ENCODE results near the gene CCL27. TPM values are rescaled to one million over a fixed set of nuclear protein-coding genes. Genes with fewer than 3 reads are reported as not detected.
"Not testable (repeated sequence)": the region's sequence is repeated elsewhere in the genome, so short reads cannot be mapped to it uniquely, and the experiment has no call there.

The CCL27 gene
- total RNA-seq, 4 donors from 2014 or later, result 1.7 TPM; not detected in 3

DNA sequence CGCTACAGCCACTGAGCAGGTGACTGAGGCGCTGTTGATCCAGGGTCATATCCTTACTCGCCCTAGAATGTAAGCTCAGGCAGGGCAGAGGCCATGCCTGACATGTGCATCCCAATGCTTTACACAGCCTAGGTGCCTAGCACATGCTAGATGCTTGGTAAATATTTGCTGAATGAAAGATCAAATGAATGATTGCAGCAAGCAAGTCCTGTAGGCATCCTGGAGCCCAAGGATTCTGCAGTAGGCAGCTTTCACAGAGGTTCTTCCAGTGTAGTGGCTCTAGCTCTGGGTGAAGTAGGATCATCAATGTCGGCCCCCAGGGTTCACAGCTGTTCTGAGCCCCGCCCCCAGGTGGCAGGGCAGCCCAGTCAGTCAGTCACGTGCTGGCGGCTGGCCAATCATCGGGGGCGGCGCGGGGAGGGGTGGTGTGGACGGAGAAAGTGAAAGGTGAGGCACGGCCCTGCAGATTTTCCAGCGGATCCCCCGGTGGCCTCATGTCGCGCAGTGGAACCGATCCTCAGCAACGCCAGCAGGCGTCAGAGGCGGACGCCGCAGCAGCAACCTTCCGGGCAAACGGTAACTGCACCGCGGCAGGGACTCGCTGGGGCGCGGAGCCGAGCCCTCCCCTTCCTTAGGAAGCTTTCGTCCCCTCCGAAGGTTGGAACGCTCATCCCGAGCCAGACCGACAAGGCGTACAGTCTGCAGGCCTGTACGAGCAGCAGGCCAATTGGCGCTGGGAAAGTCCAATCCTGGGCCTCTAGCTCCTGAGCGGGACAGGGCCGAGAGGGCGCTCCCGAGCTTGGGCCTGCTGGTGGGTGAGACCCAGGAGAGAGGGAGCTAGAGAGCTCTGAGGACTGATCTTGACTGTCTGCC lies 16.0 kb downstream of the CCL27 start, which contains the start of gene GALT:
GALT (plus strand) TSS at position 465 of the 873 bp plus-strand sequence; CDS start at position 495, 30 bp downstream.
- in situ Hi-C loops (cut with MboI; ENCODE audit: low sequenced_read_pairs in 4 of 4) (loop anchor here in 1 of 4 donors (10.0 kb wide), 1 partner anchor 58 kb away; no protein-coding TSS in a partner anchor), intact Hi-C loops (cut with DNase I; ENCODE audit: low total_unique reads) (loop anchor here (1.0 kb wide), 1 partner anchor 55 kb away; no protein-coding TSS in a partner anchor)
- peak; percentile 85 to 92 for DNase-seq
- Histone ChIP-seq H3K9me3 (no peaks in the 10 kb centered on the region), H3K27ac (peak within 1 kb of the TSS; percentile 88 to 94 (median 90)), H3K4me3 (peak within 1 kb of the TSS; percentile 67 to 85 (median 81)), H3K27me3 (no peaks in the 10 kb centered on the region), H3K4me1 (peaks cover 30% of the 10 kb centered on the region in 2 donors), H3K36me3 (peaks cover 0 to 14% of the 10 kb centered on the region in 2 donors)
- TF ChIP-seq POLR2A (IDR thresholded peaks at IDR 0.05), result peak; percentile 30 to 55
- TF ChIP-seq, protein P1, sequence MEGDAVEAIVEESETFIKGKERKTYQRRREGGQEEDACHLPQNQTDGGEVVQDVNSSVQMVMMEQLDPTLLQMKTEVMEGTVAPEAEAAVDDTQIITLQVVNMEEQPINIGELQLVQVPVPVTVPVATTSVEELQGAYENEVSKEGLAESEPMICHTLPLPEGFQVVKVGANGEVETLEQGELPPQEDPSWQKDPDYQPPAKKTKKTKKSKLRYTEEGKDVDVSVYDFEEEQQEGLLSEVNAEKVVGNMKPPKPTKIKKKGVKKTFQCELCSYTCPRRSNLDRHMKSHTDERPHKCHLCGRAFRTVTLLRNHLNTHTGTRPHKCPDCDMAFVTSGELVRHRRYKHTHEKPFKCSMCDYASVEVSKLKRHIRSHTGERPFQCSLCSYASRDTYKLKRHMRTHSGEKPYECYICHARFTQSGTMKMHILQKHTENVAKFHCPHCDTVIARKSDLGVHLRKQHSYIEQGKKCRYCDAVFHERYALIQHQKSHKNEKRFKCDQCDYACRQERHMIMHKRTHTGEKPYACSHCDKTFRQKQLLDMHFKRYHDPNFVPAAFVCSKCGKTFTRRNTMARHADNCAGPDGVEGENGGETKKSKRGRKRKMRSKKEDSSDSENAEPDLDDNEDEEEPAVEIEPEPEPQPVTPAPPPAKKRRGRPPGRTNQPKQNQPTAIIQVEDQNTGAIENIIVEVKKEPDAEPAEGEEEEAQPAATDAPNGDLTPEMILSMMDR (IDR thresholded peaks at IDR 0.05 in 4 of 5, conservative IDR thresholded peaks at IDR 0.05 in 1 of 5), result peak; percentile 15 to 65 (median 39)
- peak; percentile 76 to 80 for ATAC-seq

DNA sequence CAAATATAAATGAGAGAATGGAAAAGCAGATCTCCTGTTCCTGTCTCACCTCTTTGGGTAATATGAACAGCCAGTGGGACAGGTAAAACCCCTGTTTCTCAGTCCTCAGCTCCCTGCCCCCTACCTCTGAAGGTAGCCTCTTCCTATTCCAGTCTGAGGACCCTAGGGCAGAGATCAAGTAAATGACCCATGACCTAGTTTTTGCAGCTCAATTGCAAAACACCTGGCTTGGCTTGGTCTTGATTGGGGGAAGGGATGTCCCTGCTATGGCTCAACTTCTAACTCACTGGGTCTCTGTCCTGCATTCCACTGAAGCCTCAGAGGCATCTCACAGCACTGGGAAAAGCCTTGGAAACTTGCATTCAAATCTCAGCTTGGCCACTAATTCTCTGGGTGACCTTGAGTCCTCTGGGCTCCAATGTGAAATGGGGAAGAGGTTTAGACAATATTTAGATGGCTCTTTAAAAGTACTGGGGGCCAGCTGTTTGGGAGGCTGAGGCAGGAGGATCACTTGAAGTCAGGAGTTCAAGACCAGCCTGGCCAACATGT lies 17.6 kb downstream of the CCL27 start:
- DNase-seq (no peak), ATAC-seq (no peak)
- H3K27me3 ChIP-seq, result no peaks in the 10 kb centered on the region
- peaks cover 0 to 13% of the 10 kb centered on the region in 2 donors for H3K36me3 ChIP-seq
- TF ChIP-seq, protein P1 (IDR thresholded peaks at IDR 0.05 in 4 of 5, conservative IDR thresholded peaks at IDR 0.05 in 1 of 5), result no peak
- TF ChIP-seq POLR2A (IDR thresholded peaks at IDR 0.05), result no peak
- no peaks in the 10 kb centered on the region for H3K9me3 ChIP-seq
- in situ Hi-C loops (cut with MboI; ENCODE audit: low sequenced_read_pairs in 4 of 4) (loop anchor here in 1 of 4 donors (10.0 kb wide), 1 partner anchor 60 kb away; no protein-coding TSS in a partner anchor), intact Hi-C loops (cut with DNase I; ENCODE audit: low total_unique reads) (no loop called here)
- H3K4me1 ChIP-seq, result peaks cover 22 to 30% of the 10 kb centered on the region in 2 donors
- H3K27ac ChIP-seq, result peak overlapping the region in 1 of 4 donors; percentile 39
- no peak overlapping the region for H3K4me3 ChIP-seq

DNA sequence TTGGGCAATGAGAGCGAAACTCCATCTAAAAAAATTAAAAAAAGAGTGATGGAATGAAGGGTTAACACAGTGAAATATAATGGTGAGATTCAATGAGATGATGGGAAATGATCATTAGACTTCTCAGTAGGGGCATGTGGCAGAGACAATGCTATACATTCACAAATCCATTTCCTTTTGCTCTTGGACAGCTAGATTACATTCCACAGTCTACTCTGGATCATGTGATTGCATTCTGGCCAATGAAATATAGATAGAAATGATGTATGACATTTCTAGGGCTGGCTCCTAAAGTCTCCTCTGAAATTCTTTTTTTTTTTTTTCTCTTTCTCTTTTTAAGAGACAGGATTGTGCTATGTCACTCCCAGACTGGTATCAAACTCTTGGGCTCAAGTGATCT lies 19.8 kb downstream of the CCL27 start:
- H3K36me3 ChIP-seq, result no peaks in the 10 kb centered on the region
- ATAC-seq, result no peak
- no peaks in the 10 kb centered on the region for H3K9me3 ChIP-seq
- H3K27ac ChIP-seq, result no peak overlapping the region
- no peak for DNase-seq
- no peak for TF ChIP-seq POLR2A (IDR thresholded peaks at IDR 0.05)
- TF ChIP-seq, protein P1 (IDR thresholded peaks at IDR 0.05 in 4 of 5, conservative IDR thresholded peaks at IDR 0.05 in 1 of 5), result no peak
- no peaks in the 10 kb centered on the region for H3K27me3 ChIP-seq
- H3K4me1 ChIP-seq, result peaks cover 22 to 25% of the 10 kb centered on the region in 2 donors
- intact Hi-C loops (cut with DNase I; ENCODE audit: low total_unique reads) (no loop called here), in situ Hi-C loops (cut with MboI; ENCODE audit: low sequenced_read_pairs in 4 of 4) (loop anchor here in 1 of 4 donors (10.0 kb wide), 1 partner anchor 62 kb away; no protein-coding TSS in a partner anchor)
- H3K4me3 ChIP-seq, result no peak overlapping the region

DNA sequence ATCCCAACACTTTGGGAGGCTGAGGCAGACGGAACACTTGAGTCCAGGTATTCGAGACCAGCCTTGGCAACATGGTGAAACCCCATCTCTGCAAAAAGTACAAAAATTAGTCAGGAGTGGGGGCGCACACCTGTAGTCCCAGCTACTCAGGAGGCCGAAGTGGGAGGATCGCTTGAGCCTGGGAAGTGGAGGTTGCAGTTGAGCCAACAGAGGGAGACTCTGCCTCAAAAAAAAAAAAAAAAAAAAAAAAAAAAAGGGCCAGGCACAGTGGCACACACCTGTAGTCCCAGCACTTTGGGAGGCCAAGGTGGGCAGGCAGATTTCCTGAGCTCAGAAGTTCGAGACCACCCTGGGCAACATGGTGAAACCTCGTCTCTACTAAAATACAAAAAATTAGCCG lies 23.1 kb downstream of the CCL27 start:
- DNase-seq; H3K27ac ChIP-seq; H3K36me3 ChIP-seq; H3K9me3 ChIP-seq; H3K27me3 ChIP-seq; H3K4me3 ChIP-seq; ATAC-seq; intact Hi-C loops (cut with DNase I; ENCODE audit: low total_unique reads); in situ Hi-C loops (cut with MboI; ENCODE audit: low sequenced_read_pairs in 4 of 4): not testable (repeated sequence)
- peaks cover 12 to 16% of the 10 kb centered on the region in 2 donors for H3K4me1 ChIP-seq

DNA sequence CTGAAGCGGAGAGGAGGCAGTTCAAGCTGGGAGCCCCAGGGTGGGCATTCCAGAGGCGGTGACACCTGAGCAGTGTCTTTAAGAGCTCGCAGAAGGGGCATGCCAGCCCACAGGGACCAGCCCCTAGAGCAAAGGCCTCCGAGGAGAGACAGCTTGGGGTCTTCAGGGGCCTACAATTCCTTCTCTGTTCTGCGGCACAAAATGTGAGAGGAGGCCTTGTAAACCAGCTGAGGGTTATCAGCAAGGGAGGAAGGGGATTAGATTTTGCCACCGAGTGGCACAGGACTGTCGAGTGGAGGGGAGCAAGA lies 24.4 kb downstream of the CCL27 start:
- intact Hi-C loops (cut with DNase I; ENCODE audit: low total_unique reads) (no loop called here), in situ Hi-C loops (cut with MboI; ENCODE audit: low sequenced_read_pairs in 4 of 4) (no loop called here)
- peak overlapping the region; percentile 80 to 93 (median 86) for H3K27ac ChIP-seq
- H3K4me3 ChIP-seq, result peak overlapping the region; percentile 66 to 95 (median 74)
- TF ChIP-seq, protein P1 (IDR thresholded peaks at IDR 0.05 in 4 of 5, conservative IDR thresholded peaks at IDR 0.05 in 1 of 5), result no peak
- TF ChIP-seq POLR2A (IDR thresholded peaks at IDR 0.05), result no peak
- no peak for DNase-seq
- no peaks in the 10 kb centered on the region for H3K36me3 ChIP-seq
- no peaks in the 10 kb centered on the region for H3K27me3 ChIP-seq
- H3K9me3 ChIP-seq, result no peaks in the 10 kb centered on the region
- no peak for ATAC-seq
- H3K4me1 ChIP-seq, result peaks cover 12 to 16% of the 10 kb centered on the region in 2 donors
